Endothelial cell of hepatic sinusoid (primary cell): ENCODE data around the gene PSPH.

ENCODE experiments used
- in situ Hi-C: cut with HindIII; loops from 2 replicates; pipeline ENCODE4 v1.10.0; 2017; ENCODE audit warnings: low sequenced_read_pairs

PSPH gene

DNA sequence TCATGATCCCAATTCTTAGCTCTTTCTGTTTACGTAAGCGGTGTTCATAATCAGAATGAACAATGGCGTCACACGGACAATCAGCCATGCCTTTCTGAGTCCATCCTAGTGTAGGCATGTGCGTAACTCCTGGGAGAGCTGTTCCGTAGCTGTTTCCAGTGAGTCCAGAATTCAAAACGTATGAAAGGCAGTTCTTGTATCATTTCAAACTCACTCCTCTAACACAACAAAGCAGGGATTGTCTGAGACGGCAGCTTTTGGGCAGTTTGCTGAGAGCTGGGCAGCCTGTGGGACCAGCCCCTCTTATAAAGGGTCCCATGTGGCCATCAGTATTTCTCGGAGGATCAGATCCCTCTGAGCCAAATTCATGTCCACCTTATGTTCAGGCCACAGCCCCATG, 43.4 kb downstream of the PSPH start:
- in situ Hi-C loops: no loop called here

DNA sequence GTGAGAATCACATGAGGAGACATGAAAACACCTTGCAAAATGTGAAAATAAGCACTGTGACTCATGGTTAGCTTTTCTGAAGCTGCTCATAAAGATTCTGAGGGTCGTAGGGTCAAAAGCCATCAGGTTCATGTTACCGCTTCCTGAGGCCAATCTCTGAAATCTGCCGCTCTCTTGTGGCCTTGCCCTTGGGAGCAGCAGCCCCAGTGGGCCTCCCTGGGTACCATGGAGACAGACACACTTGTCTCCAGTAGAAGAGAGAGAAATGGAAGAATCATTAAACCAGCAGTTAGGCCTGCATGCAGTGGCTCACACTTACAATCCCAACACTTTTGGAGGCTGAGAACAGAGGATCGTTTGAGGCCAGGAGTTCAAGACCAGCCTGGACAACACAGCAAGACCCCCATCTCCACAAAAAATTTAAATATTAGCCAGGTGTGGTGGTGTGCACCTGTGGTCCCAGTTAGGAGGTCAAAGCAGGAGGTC, 44.0 kb downstream of the PSPH start:
- in situ Hi-C loops: no loop called here

DNA sequence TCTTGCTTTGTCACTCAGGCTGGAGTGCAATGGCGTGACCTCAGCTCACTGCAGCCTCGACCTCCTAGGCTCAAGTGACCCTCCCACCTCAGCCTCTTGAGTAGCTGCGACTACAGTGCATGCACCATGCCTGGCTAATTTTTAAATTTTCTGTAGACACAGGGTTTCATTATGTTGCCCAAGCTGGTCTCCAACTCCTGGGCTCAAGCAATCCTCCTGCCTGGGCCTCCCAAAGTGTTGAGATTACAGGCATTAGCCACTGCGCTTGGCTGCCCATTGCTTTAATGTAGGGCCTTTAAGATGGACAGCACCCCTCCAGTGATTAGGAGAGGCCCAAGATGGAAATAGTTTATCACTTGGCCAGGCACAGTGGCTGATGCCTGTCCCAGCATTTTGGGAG, 47.5 kb downstream of the PSPH start:
- in situ Hi-C loops: no loop called here

DNA sequence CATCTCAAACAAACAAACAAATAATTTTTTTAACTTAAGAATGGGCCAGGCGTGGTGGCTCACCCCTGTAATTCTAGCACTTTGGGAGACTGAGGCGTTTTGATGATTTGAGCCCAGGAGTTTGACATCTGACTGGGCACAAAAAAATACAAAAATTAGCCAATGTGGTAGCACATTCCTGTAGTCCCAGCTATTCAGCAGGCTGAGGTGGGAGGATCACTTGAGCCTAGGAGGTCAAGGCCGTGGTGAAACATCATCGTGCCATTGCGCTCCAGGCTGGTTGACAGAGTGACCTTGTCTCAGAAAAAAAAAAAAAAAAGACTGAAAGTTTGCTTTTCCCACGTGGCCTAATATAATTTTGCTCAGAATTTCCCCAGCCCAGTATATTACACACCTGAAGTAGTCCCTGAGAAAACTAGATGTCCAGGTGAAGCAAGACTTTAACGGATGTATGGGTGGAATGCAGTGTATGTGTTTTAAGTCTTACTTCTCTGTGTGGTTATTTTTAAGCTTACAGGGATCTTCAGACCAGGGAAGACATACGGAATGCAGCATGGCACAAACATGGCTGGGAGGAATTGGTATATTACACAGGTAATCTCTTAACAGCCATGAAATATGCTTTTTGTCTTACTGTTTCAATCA, 54.3 kb downstream of the PSPH start:
- in situ Hi-C loops: no loop called here

DNA sequence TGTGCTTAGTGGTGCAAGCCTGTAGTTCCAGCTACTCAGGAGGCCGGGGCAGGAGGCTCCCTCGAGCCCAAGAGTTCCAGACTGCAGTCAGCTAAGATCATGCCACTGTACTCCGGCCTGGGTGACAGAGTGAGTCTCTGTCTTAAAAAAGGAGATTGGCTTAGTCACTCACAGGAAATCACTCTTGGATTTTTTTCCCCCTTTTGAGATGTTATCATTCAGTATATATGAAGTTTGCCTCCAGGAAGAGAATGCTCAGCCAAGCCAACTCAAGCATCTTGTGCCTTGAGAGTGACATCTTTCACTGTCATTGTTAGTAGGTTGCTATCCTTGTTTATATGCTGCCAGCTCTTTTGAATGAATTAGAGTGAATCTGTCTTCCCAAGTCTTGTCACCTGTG, 58.9 kb downstream of the PSPH start:
- in situ Hi-C loops: no loop called here

DNA sequence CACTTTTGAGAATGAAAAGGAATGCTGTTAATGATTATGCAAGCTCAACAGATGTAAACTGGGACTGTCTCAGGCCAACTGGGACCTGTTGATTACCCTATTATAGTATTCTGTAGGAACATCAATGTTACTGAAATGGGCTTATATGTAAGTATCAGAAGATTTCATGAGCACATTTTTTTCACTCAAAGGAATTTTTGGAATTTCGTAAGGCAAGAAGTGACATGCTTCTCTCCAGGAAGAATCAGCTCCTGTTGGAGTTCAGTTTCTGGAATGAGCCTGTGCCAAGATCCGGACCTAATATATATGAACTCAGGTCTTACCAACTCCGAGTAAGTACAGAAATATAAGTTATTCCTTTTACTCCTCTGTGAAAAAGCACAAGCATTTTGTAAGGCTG, 67.7 kb downstream of the PSPH start:
- in situ Hi-C loops: loop anchor here (5.0 kb wide), 2 partner anchors 79 to 341 kb away; partner anchors contain the start of gene SUMF2

DNA sequence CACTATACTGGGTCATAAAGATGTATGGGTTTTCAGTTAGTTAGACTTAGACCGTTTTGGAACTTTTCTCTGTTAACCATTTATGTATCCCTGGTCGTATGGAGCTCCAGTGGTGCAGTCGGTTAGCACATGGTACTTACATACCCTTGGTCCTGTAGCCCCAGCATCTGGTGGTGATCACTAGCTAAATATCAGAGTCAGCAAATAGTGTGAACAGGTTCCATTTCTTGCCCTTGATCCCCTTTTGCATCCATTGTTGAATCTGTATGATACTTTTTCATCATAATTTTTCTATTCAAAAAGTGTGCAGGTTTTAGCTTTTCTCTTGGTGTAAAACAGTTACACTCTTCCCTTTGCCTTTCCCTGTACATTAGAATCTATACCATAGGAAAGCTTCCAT, 71.0 kb downstream of the PSPH start:
- in situ Hi-C loops: loop anchor here (5.0 kb wide), 2 partner anchors 82 to 338 kb away; partner anchors contain the start of gene SUMF2

DNA sequence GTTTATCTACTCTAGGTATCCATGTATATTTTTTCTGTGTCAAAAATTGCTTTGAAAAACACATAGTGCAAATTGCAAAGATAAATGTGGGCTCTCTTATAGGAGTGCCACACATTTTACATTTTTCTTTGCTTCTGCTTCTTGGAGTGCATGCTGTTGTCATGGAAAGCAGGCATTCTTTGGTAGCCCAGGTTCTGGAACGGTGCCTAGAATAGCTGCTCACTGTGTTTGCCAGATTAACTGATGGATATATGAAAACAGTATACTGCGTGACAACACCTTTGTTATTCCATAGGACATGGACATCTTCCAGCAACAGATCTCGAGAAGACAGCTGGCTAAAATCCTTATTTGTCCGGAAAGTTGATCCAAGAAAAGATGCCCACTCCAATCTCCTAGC, 73.4 kb downstream of the PSPH start:
- in situ Hi-C loops: no loop called here

- in situ Hi-C loops: no loop called here
Observed at GRCh38 chr7:55975988-55976633, 75.1 kb downstream of the PSPH start.

GRCh38 chr7:55973747-55974250, 77.4 kb downstream of the PSPH start:
- in situ Hi-C loops: no loop called here

DNA sequence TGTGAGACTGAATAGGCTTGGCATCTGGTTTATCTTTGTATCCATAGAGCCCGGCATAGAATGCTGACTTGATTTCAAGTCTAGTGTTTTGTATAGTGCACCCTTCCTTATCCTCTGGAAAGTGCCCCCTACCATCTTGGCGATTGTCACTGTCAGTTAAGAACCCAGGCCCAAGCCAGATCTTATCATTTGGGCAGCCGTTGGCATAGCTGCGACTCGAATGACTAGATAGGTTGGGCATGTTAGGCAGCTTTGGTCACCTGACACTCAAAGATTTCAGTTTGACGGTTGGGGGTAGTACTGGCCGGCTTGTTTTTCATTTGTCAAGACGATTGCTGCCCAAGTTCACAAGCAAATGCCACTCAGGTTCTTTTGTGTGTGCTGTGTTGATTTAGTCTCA, 80.3 kb downstream of the PSPH start:
- in situ Hi-C loops: no loop called here

DNA sequence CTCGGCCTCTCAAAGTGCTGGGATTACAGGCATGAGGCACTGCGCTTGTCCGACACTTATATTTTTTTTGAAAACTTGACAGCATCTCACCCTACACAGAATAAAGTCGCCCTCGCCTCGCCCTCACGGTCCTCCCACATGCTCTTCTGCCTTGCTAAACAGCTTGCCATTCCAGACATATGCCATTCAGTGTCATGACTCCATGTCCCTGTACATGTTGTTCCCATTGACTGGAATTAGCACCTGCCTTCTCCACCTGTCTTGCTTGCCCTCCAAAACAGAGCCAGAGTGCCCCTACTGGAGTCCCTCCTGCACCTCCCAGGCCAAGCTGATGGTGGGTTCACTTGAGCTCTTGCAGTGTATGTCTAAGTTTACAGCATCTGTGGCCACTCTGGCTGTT, 80.7 kb downstream of the PSPH start:
- in situ Hi-C loops: no loop called here

DNA sequence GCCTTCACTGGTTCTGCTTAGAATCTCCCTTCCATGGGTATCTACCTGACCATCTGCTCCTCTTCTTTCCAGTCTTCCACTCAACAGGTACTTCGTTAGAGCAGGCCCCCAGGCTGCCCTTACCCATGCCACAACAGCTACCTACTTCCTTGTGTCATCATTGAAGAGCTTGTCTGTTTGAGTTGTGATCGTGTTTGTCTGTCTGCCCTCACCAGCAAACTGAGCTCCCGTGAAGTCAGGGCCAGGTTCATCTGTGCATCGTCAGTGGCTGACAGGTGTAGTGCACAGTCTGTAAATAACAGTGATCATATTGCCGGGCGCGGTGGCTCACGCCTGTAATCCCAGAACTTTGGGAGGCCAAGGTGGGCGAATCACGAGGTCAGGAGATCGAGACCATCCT, 81.9 kb downstream of the PSPH start:
- in situ Hi-C loops: no loop called here

- in situ Hi-C loops: no loop called here
Observed at GRCh38 chr7:55966851-55967250, 84.4 kb downstream of the PSPH start.

GRCh38 chr7:55965805-55966421, 85.3 kb downstream of the PSPH start:
- in situ Hi-C loops: no loop called here

- in situ Hi-C loops: no loop called here
Observed at GRCh38 chr7:55965100-55965470, 86.2 kb downstream of the PSPH start.

DNA sequence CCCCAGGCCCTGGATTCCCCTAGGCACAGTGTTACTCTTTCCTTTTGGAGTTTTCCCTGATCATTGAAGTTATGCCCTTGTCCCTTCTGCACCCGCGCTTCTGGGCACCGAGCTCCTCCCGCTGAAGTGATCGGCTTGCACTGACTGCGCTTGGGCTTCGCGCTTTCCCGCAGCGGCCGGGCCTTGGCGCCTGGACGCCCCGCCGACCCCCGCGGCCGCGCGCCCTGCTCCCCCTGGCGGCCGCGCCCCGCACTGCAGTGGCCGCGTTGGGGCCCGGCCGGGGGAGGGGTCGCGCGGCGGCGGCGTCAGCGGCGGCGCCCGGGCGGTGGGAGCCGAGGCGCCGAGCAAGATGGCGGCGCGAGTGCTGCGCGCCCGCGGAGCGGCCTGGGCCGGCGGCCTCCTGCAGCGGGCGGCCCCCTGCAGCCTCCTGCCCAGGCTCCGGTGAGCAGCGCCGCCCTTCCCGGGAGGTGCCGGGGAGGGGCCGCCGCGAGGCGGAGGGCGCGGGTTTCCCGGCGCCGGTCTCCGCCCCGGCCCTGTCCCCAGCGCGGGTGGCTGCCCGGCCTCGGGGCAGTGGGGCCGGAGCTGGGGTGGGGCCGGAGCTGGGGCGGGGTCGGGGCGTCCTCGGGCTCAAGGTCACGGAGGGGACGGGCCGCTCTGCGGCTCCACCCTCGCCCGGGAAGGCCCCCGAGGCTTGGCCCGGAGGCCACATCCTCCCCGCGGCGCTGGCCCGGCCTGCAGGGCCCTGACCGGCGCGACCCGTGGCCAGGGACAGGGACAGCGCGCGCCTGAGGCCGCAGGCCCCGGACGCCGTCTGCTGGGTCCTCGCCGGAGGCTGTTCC, 86.8 kb downstream of the PSPH start, which contains the start of gene NIPSNAP2:
NIPSNAP2 (plus strand) TSS at position 325 of the 839 bp plus-strand sequence; CDS start at position 350, 25 bp downstream.
- in situ Hi-C loops: no loop called here

DNA sequence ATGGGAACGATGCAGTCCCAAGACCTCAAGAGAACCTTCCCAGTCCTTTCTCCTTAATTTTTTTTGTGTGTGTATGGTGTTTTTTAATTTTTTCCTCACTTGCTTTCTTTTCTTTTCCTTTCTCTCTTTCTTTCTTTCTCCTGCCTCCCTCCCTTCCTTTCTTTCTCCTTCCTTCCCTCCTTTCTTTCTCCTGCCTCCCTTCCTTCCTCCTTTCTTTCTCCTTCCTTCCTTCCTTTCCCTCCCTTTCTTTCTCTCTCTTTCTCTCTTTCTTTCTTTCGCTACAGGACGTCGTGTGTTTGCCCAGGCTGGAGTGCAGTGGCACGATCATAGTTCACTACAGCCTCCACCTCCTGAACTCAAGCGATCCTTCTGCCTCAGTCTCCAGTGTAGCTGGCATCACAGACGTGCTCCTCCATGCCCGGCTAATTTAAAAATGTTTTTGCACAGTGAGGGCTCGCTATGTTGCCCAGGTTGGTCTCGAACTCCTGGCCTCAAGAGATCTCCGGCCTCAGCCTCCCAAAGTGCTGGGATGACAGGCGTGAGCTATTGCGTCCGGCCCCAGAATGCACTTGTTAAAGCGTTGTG, 87.6 kb downstream of the PSPH start:
- in situ Hi-C loops: no loop called here

GRCh38 chr7:55962014-55962413, 89.2 kb downstream of the PSPH start:
- in situ Hi-C loops: no loop called here
